Stimulated activated CD8-positive, alpha-beta memory T cell treated with anti-CD3 and anti-CD28 coated beads, Interleukin-4, amount 100 ng/mL, for 1 hour (primary cell): ENCODE data around the gene LRRC17.
"Not testable (repeated sequence)": the region's sequence is repeated elsewhere in the genome, so short reads cannot be mapped to it uniquely, and the experiment has no call there.

Source experiments
- DNase-seq, 2 donors: peaks; one replicate each; pipeline ENCODE4 v3.0.0-alpha.2; 2020; ENCODE audit warnings: low read depth in 2 of 2, low spot score in 1 of 2

LRRC17 gene

DNA sequence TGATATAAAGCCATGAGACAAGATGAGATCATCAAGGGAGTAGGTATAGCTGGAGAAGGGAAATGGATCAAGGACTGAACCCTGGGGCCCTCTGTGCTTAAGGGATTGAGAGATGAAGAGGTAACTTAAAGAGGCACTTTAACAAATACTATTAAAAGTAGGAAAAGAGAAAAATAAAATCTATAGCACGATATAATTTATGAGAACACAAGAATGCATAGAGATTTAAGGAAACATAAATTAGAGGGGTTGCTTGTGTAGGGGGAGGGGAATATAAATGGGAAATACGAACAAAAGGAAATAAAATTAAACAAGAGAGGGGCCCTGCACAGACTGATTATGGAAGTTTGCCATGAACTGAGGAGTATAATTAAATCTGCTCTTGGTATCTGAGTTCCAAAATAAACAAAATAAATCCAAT is 15.6 kb upstream of the LRRC17 start:
- DNase-seq: no peak

DNA sequence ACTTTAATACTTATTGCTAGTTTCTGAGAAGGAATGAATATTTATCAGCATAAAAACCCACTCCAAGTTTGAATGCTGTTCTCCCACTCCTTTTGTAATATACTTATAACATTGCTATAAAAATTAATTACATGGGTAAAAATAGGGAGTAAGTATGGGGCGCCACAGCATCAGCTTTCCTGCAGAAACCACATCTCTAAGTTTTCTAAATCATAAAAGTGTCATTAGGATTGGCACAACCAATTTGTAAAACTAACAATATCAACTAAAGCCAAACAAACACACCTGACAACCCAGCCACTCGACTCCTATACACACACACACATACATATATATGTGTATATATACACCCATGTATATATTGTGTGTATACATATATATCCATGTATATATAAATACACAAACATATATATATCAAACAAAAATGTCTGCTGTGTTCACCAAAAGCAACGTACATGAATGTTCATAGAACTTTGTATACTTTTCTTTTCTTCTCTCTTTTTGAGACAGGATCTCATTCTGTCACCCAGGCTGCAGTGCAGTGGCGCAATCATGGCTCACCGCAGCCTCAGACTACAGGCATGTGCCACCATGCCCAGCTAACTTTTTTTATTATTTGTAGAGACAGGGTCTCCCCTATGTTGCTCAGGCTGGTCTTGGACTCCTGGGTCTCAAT is 14.8 kb upstream of the LRRC17 start:
- DNase-seq: no peak

DNA sequence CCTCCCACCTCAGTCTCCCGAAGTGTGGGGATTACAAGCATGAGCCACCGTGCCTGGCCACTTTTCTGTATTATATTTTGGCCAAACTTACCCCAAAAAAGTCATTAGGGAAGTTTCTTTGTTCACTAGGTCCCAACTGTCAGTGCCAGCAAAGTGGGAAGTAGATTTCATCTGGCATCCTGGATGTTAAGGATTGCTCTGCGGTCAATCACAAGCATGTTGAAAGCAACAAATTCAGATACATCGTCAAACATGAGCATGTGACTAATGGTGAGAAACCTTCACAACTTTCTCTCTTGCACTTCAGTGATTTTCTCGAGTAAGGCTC is 14.3 kb upstream of the LRRC17 start:
- no peak for DNase-seq

DNA sequence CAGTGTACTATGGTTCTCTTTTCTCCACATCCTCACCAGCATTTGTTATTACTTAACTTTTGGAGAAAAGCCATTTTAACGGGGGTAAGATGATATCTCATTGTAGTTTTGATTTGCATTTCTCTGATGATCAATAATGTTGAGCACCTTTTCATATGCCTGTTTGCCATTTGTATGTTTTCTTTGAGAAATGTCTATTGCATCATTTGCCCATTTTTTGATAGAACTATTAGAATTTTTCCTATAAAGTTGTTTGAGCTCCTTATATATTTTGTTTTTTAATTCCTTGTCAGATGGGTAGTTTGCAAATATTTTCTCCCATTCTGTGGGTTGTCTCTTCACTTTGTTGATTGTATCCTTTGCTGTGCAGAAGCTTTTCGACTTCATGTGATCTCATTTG is 10.7 kb upstream of the LRRC17 start:
- DNase-seq: not testable (repeated sequence)

DNA sequence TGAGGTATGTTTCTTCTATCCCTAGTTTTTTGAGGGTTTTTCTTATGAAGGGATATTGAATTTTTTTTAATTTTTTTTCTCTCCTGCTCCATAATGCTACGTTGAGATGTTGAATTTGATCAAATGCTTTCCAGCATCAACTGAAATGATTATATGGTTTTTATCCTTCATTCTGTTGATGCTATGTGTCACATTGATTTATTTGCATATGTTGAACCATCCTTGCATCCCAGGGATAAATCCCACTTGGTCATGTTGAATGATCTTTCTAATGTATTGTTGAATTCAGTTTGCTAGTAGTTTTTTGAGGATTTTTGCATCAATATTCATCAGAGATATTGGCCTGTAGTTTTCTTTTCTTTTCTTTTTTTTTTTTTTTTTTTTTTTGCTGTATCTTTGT is 9.2 kb upstream of the LRRC17 start:
- DNase-seq: not testable (repeated sequence)

DNA sequence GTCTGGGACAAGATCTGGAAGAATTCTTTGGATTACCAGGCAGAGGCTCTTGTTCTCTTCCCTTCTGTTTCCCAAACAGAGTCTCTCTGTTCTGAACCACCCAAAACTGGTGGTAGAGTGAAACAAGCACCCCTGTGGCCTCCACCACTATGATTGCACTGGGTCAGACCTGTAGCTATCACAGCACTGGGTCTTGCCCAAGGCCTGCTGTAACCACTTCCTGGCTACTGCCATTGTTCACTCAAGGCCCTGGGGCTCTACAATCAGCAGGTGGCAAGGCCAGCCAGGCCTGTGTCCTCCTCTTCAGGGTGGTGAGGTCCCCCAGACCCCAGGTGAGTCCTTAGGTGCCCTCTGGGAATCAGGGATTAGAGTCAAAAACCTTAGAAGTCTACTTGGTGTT is 4.1 kb upstream of the LRRC17 start:
- no peak for DNase-seq

DNA sequence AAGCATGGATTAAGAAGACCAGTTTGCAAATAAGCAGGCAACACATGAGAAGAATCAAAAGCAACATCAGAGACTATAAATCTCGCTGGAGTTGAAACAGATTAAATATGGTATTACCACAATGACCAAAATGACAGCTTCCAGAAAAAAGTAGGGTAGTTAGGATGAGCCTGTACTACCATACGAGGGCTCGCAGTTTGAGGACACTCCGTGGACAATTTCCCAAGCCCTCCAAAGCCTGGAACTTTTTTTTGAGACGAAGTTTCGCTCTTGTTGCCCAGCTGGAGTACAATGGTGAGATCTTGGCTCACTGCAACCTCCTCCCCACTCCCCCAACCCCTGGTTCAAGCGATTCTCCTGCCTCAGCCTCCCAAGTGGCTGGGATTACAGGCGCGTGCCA is 1.0 kb downstream of the LRRC17 start:
- DNase-seq: no peak

DNA sequence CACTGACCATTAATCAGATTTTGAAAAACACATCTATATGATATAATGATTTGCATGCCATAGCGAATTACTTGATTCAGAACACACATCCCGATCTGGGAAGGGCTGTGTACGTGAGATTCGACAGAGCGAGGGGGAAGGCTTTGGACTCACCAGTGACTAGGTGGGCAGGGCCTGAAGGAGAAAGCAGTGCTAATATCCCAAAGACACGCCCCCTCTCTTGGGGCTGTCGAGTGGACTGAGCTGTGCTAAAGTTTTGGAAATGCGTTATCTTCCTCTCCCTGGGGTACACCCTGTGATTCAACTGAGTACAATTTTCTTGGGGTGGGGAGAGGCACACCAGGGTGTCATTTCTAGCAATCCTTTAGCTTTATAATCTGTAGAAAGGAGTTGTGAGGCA is 1.8 kb downstream of the LRRC17 start:
- no peak for DNase-seq

DNA sequence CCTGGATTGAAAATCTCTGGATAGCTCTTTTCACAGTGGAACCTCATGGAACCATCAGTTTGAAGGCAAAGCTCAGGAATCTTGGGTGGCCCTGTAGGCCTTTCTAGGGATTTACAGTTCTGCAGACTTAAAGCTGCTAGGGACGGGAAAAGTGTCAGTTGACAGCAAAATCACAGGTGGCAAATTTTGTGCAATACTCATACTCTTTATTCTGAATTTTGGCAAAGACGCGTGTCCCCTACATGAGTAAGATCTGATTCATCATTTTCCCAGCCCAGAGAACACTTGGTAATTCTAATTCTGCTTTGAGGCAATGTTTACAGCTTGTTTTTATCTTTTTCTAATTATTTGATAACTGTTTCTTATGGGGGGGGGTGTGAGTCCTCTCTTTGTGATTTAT is 3.6 kb downstream of the LRRC17 start:
- DNase-seq: no peak

DNA sequence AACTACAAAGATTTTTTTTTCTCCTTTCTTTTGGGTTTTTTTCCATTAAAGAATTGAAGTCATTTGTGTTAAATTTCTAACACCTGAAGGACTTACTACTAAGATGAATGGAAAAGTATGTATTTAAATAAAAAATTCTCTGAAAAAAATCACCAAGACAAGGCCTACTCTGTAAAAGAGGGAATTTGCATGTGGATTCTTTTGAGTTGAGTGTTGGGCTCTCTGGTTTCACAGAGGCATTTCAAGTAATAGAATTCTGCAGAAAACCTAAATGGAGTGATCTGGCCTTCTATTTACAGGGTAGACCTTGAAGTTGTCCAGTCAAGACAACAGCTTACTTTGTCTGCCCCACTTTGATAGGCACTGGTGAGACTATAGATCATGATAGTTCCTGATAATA is 4.1 kb downstream of the LRRC17 start:
- DNase-seq: no peak

DNA sequence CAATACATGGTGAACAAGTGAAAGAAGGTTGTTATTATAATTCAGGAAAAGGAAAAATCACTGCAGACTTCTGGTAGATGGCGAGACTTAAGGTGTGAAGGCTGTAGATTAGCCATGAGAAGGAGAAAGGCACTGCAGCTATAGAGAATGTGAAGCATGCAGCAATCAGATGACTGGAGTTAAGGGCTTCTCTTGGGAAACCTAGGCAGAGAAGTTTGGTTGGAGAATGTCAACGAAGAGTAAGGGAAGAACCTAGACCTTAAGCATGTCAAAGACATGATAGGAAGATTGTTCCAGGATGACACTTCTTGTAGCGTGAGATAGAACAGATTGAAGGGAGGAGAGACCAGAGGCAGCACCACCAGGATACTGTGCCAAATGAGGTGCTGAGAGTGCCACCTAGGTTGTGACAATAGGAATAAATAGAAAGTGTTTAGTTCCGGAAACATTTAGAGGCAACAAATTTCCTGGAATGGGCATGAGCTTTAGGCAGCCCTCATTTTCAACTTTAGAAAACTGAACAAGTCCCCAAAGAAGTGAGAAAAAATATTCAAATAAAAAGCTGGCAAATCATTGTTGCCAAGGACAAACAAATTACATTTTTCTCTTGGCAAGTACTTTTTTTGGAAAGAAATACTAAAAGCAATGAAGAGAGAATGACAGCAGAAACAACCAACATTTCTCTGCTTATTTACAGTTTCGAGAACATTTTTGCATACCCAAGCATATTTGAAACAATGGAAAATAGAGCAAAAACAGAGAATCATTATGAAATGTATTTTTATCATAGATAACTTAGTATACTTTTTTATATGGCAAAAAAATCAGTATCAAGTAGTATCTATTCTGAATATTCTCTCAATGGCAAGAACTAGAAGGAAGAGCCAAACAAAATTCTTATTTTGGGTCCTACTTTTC is 4.9 kb downstream of the LRRC17 start:
- DNase-seq: no peak

DNA sequence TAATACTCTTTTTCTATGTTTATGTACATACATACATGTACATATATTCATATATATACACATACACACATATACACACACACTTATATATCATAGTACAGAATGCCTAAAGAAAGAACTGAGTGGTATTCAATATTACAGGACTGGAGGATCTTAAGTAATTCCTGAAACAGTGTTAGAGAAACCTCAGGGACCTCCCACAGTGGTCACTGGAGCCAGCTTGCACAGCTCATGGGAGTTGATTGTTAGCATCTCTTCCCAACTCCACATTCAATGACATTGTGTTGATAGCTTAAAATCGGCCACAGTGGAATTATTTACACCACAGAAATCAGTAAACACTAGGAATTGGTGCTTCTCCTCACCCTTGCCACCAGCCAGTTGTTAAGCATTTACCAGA is 6.0 kb downstream of the LRRC17 start:
- no peak for DNase-seq

DNA sequence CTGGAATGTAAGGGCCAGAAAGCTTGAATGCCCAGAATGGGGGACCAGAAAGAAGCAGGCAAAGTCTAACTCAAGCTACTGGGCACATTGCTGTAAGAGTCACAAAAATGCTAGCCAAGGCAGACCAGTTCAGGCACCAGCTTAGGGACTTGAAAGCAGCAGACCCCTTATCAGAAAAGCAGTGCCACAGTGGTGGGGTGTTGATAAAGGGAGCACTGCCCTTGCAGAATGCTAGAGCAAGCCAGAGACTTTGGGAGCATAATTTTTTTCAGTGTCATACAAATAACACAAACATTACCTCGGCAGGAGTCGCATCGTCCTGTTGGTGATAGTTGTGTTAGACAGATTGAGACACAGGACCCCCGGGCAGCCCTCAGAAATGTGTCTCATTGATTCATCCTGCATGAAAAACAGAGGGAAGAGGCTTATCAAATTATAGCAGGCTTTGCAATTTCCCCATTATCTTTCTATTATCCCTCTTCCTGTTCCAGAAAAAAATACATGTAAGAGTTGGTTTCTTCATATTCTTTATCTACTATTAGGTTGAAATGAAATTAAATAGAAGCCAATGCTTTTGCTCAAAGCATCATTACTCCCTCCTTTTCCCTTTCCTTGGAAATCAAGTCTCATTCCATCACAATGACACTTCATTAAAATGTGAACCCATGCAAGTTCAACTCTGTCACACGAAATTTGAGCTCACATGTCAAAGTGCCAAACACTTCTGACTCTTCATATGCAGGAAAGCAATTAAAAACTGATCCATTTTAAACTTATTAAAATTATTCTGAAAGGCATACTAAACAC is 13.4 kb downstream of the LRRC17 start:
- no peak for DNase-seq

DNA sequence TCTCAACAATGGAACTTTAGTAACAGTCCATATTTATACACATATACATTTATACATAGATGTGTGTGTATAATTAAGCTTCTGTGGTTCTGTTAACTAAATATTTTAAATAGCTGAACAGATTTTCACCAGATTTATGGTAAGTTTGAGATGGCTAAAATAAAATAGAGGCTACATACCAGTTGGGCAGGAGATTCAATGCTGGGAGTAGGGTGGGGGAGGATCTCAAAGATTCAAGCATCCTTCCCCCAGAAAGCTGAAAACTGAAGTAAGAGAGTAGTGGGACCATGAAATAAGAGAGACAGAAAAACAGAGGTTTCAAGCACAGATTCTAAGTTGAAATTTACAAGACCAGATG is 14.0 kb downstream of the LRRC17 start:
- DNase-seq: no peak

DNA sequence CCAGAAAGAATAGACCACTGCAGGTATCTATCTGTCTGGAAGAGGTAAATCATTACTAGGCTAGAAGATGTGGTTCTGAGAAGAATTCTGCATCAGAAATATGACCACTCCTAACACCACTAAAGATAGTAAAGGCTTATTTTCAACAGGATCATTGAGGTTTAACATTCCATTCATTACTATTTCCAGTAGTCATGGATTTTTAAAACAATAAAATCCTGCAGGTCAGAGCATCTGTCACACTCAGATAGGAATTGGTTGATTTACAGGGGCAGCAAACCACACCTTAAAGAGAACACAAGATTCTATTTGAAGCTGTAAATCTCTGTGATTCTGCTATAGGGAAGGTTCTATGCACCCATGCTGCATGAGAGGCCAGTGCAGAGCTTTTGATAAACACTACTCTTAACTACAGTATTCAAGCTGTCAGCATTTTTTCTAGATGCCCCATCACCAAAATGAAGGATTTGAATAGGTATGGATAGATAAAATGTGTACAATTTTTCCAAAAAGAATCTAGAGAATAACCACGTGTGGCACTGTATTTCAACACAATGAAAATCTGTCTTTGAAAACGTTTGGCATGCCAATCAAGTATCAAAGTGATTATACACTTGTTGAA is 14.6 kb downstream of the LRRC17 start:
- DNase-seq: no peak

DNA sequence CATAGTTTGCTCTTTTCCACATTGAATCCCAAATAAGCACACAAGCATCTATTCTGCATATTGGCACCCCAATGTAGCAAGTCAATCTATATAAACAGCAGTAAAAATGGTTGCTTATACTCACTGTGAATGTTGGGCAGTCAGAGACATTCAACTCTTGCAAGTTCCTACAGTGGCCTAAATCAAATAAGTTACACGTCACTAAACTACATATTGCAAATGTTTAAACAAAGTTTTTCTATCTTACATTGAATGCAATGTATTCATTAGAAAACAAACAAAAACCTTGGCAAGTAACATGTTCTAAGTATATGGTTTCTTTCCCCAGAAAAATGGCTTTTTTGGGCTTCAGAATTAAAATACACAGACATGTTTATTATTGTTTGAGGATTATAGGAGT is 19.0 kb downstream of the LRRC17 start:
- DNase-seq: no peak

DNA sequence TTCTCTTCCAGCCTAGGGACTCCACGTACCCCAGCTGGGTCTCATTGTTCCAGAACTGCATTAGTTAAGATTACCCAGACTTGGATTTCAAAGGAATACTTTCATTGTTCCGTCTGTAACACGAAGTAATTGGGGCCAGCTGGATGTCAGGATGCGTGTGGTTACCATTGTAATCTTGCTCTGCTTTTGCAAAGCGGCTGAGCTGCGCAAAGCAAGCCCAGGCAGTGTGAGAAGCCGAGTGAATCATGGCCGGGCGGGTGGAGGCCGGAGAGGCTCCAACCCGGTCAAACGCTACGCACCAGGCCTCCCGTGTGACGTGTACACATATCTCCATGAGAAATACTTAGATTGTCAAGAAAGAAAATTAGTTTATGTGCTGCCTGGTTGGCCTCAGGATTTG is 21.0 kb downstream of the LRRC17 start:
- DNase-seq: no peak

DNA sequence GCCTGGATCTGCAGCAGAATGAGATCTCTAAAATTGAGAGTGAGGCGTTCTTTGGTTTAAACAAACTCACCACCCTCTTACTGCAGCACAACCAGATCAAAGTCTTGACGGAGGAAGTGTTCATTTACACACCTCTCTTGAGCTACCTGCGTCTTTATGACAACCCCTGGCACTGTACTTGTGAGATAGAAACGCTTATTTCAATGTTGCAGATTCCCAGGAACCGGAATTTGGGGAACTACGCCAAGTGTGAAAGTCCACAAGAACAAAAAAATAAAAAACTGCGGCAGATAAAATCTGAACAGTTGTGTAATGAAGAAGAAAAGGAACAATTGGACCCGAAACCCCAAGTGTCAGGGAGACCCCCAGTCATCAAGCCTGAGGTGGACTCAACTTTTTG is 21.4 kb downstream of the LRRC17 start:
- no peak for DNase-seq

DNA sequence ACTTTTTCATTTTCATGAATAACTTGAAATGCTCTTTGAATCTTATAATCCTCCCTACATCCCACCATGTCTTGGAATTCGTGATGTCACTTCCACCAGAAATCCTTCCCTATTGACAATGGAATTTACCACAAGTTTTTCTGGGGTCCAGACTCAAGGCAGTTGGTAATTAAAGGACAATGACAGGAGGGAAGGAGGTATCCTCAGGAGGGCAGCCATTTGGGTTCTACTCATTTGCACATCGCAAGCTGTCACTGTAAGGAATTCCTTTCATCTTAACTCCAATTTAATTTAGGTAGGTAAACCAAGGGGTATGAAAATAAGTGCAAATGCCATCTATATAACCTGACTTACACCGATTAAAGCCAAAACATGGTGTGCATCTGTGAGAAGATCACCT is 21.9 kb downstream of the LRRC17 start:
- no peak for DNase-seq

DNA sequence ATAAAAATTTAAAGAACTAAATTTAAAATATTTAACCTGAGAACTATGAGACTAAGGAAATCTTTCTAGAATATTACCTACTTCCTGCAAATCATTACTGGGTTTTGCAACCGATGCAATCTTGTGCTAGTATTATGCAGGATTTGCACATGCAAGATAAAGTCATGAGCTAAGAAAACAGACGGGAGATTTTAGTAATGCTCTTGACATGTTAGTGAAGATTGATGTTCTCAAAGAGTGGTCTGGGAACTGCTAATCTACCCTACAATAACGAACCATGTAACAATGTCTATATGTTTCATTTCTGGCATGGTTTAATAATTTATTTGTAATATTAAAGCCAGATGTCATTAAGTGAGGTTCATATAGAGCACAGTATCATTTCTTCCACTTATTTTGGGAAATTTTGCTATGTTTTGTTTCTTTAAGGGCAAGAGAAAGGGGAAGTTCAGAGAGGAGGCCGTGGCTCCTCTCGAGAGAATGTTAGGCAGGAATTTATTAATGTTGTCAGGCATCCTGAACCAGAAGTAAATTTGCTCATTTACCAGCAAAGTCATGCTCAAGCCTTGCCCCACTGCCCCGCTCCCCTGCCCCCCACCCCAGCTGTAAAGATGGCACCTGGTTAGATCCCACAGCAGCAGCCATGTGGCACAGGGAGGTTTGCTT is 22.8 kb downstream of the LRRC17 start:
- no peak for DNase-seq

DNA sequence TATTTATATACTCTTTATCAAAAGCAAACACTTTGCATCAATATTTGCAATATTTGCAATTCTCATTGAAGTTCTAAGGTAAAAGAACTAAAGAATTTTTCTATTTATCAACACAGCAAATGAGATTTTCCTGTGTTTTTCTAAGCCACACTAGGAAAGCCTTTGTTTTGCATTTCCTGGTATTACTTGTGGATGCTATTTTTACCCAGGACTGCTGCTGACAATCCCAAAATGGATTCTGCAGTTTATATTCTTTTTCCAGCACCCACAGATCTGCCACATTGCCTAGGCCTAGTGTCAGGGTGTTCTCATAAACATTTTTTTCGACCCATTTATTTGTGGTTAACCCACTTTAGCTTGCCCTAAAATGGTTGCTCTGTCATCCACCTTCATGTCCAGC is 25.9 kb downstream of the LRRC17 start:
- DNase-seq: no peak
